ENCODE results near the gene NDUFA6. TPM values are rescaled to one million over a fixed set of nuclear protein-coding genes. Genes with fewer than 3 reads are reported as not detected.

Gene NDUFA6
- total RNA-seq, 1 experiment from 2014 or later, result 83.4 TPM

Other genes starting within 250 kb of the NDUFA6 start
- gene SHISA8, start 175.7 kb downstream of the NDUFA6 start, total RNA-seq (2014; rRNA removed; shearing (Covaris generic)), result not detected in 2 replicates
- gene TNFRSF13C, start 164.0 kb downstream of the NDUFA6 start, total RNA-seq (2014; rRNA removed; shearing (Covaris generic)), result 0.05 and 0.10 TPM in 2 replicates
- 47.5 and 62.8 TPM in 2 replicates for gene CENPM, start 143.6 kb downstream of the NDUFA6 start, total RNA-seq (2014; rRNA removed; shearing (Covaris generic))
- gene SEPTIN3, start 121.3 kb downstream of the NDUFA6 start, total RNA-seq (2014; rRNA removed; shearing (Covaris generic)), result 0.05 and 0.17 TPM in 2 replicates
- 0.54 TPM in 1 of 2 replicates, not detected in the other for gene WBP2NL, start 92.0 kb downstream of the NDUFA6 start, total RNA-seq (2014; rRNA removed; shearing (Covaris generic))
- 19.6 and 25.7 TPM in 2 replicates for gene NAGA, start 20.0 kb downstream of the NDUFA6 start, total RNA-seq (2014; rRNA removed; shearing (Covaris generic))
- gene PHETA2, start 16.5 kb downstream of the NDUFA6 start, total RNA-seq (2014; rRNA removed; shearing (Covaris generic)), result 0.17 and 0.42 TPM in 2 replicates
- gene SMDT1, start 11.1 kb downstream of the NDUFA6 start, total RNA-seq (2014; rRNA removed; shearing (Covaris generic)), result 4.7 and 6.1 TPM in 2 replicates
- gene CYP2D6, start 40.0 kb upstream of the NDUFA6 start, total RNA-seq (2014; rRNA removed; shearing (Covaris generic)), result not detected in 2 replicates
- 17.4 and 21.1 TPM in 2 replicates for gene TCF20, start 179.9 kb upstream of the NDUFA6 start, total RNA-seq (2014; rRNA removed; shearing (Covaris generic))

Data from M059J (cell line).